Kidney epithelial cell (primary cell): ENCODE data around the gene BAIAP3. TPM values are rescaled to one million over a fixed set of nuclear protein-coding genes. Genes with fewer than 3 reads are reported as not detected.

ENCODE experiments used
- DNase-seq: peaks from one replicate; pipeline ENCODE4 v3.0.0-alpha.2; 2010; ENCODE audit warnings: low read depth
- H3K27me3 ChIP-seq: 2 replicates; pipeline ENCODE4 v1.6.0; 2011; ENCODE audit warnings: low read length; ENCODE audit not compliant: control insufficient read depth, insufficient read depth
- H3K36me3 ChIP-seq: 2 replicates; pipeline ENCODE4 v1.5.1; 2011; ENCODE audit warnings: low read length; ENCODE audit not compliant: control insufficient read depth, insufficient read depth
- H3K4me3 ChIP-seq: 2 replicates; pipeline ENCODE4 v1.5.1; 2011; ENCODE audit warnings: low read depth, mild to moderate bottlenecking, control low read depth, low read length
- CTCF ChIP-seq: IDR thresholded peaks from 2 replicates; pipeline ENCODE4 v1.5.1; 2011; ENCODE audit warnings: mild to moderate bottlenecking, moderate library complexity, low read length, control low read depth, inconsistent platforms; ENCODE audit not compliant: insufficient read depth, poor library complexity, severe bottlenecking
- total RNA-seq: library from RNA; depleted of rRNA; stranded (reverse); fragments of >200 nt; gene quantifications from 2 replicates; pipeline ENCODE4 v1.2.3, GENCODE V29; 2015

Gene BAIAP3
- total RNA-seq, 1 donor from 2014 or later = 5.8 TPM

GRCh38 chr16:1335996-1336395 lies 2.6 kb downstream of the BAIAP3 start:
- no peak for TF ChIP-seq CTCF
- H3K36me3 ChIP-seq = no peaks in the 10 kb centered on the region
- DNase-seq = no peak
- H3K27me3 ChIP-seq = peaks cover 74% of the 10 kb centered on the region
- no peak overlapping the region for H3K4me3 ChIP-seq

GRCh38 chr16:1336619-1337018 lies 3.2 kb downstream of the BAIAP3 start:
- DNase-seq = no peak
- peaks cover 68% of the 10 kb centered on the region for H3K27me3 ChIP-seq
- no peak for TF ChIP-seq CTCF

GRCh38 chr16:1337486-1337885 lies 4.0 kb downstream of the BAIAP3 start:
- no peaks in the 10 kb centered on the region for H3K36me3 ChIP-seq
- H3K4me3 ChIP-seq = no peak overlapping the region
- no peak for DNase-seq
- H3K27me3 ChIP-seq = peaks cover 62% of the 10 kb centered on the region
- TF ChIP-seq CTCF = no peak

More at GRCh38 chr16:1336619-1337018, 3.2 kb downstream of the BAIAP3 start:
- Histone ChIP-seq H3K4me3 (no peak overlapping the region), H3K36me3 (no peaks in the 10 kb centered on the region)

- DNase-seq = no peak
- Histone ChIP-seq H3K27me3 (peaks cover 54% of the 10 kb centered on the region), H3K36me3 (no peaks in the 10 kb centered on the region), H3K4me3 (no peak overlapping the region)
- peak; percentile 40 for TF ChIP-seq CTCF
Measured at GRCh38 chr16:1338119-1338730, 4.8 kb downstream of the BAIAP3 start.

- TF ChIP-seq CTCF = no peak
- Histone ChIP-seq H3K4me3 (no peak overlapping the region), H3K36me3 (no peaks in the 10 kb centered on the region), H3K27me3 (peaks cover 54% of the 10 kb centered on the region)
- no peak for DNase-seq
Measured at GRCh38 chr16:1338855-1339675, 5.6 kb downstream of the BAIAP3 start.
